Liver (tissue), 9 donors: ENCODE data around the gene PRSS57. TPM values are rescaled to one million over a fixed set of nuclear protein-coding genes. Genes with fewer than 3 reads are reported as not detected.

ENCODE experiments used
- DNase-seq: peaks from one replicate; pipeline ENCODE4 v3.0.0-alpha.2; 2017; ENCODE audit warnings: low spot score
- H3K27ac ChIP-seq, 2 donors: one replicate each; pipeline ENCODE4 v1.7.0; 2013; ENCODE audit warnings: inconsistent platforms in 2 of 2, low read length in 2 of 2, control low read depth in 1 of 2, low read depth in 1 of 2, mild to moderate bottlenecking in 1 of 2
- H3K27me3 ChIP-seq, 4 donors: one replicate each; pipeline versions ENCODE4 v1.6.1 to v1.7.0; 2013; ENCODE audit warnings: low read length in 3 of 4, inconsistent platforms in 1 of 4, mild to moderate bottlenecking in 1 of 4, moderate library complexity in 1 of 4; ENCODE audit not compliant: control insufficient read depth in 4 of 4, insufficient read depth in 4 of 4
- H3K36me3 ChIP-seq, 4 donors: one replicate each; pipeline versions ENCODE4 v1.6.1 to v1.7.0; 2013; ENCODE audit warnings: low read length in 3 of 4, mild to moderate bottlenecking in 3 of 4, low read depth in 1 of 4, moderate library complexity in 1 of 4; ENCODE audit not compliant: control insufficient read depth in 4 of 4, insufficient read depth in 3 of 4
- H3K4me1 ChIP-seq, 4 donors: one replicate each; pipeline versions ENCODE4 v1.6.1 to v1.7.0; 2013; ENCODE audit warnings: low read length in 3 of 4, mild to moderate bottlenecking in 3 of 4, moderate library complexity in 1 of 4; ENCODE audit not compliant: control insufficient read depth in 4 of 4, insufficient read depth in 4 of 4
- H3K4me3 ChIP-seq, 3 donors: one replicate each; pipeline versions ENCODE4 v1.6.1 to v1.7.0; 2013; ENCODE audit warnings: low read length in 3 of 3, control low read depth in 1 of 3, low read depth in 1 of 3, mild to moderate bottlenecking in 1 of 3
- H3K9ac ChIP-seq, 2 donors: one replicate each; pipeline ENCODE4 v1.7.0; 2013; ENCODE audit warnings: low read length in 2 of 2, mild to moderate bottlenecking in 2 of 2, moderate library complexity in 2 of 2, control low read depth in 1 of 2, low read depth in 1 of 2
- H3K9me3 ChIP-seq, 4 donors: one replicate each; pipeline versions ENCODE4 v1.6.1 to v1.7.0; 2013; ENCODE audit warnings: low read length in 3 of 4; ENCODE audit not compliant: control insufficient read depth in 4 of 4
- ATF3 ChIP-seq: IDR thresholded peaks from 2 replicates; pipeline ENCODE4 v1.6.1; 2016; ENCODE audit warnings: antibody characterized with exemption
- CTCF ChIP-seq: fragments of 150-350 bp; IDR thresholded peaks from 2 replicates; pipeline ENCODE4 v1.5.1; 2017; ENCODE audit warnings: improper control_type of control experiment, low read depth, low read length; ENCODE audit not compliant: missing input control
- FOXA1 ChIP-seq: IDR thresholded peaks from 2 replicates; pipeline ENCODE4 v1.6.1; 2016; ENCODE audit warnings: antibody characterized with exemption
- FOXA2 ChIP-seq: IDR thresholded peaks from 2 replicates; pipeline ENCODE4 v1.6.1; 2016; ENCODE audit warnings: antibody characterized with exemption
- GABPA ChIP-seq, 2 donors: IDR thresholded peaks in 1 of 2; conservative IDR thresholded peaks in 1 of 2; 2 replicates each; pipeline ENCODE4 v1.6.1; 2016; ENCODE audit warnings: antibody characterized with exemption in 2 of 2, mild to moderate bottlenecking in 1 of 2, moderate library complexity in 1 of 2
- HNF4A ChIP-seq, 2 donors: conservative IDR thresholded peaks; 2 replicates each; pipeline ENCODE4 v1.6.1; 2016; ENCODE audit warnings: antibody characterized with exemption in 2 of 2, mild to moderate bottlenecking in 2 of 2
- HNF4G ChIP-seq: IDR thresholded peaks from 2 replicates; pipeline ENCODE4 v1.6.1; 2016; ENCODE audit warnings: antibody characterized with exemption
- JUND ChIP-seq, 2 donors: IDR thresholded peaks; 2 replicates each; pipeline ENCODE4 v1.6.1; 2016; ENCODE audit warnings: antibody characterized with exemption in 2 of 2
- MAX ChIP-seq: IDR thresholded peaks from 2 replicates; pipeline ENCODE4 v1.6.1; 2016; ENCODE audit warnings: antibody characterized with exemption
- NR2F2 ChIP-seq: IDR thresholded peaks from 2 replicates; pipeline ENCODE4 v1.6.1; 2016; ENCODE audit warnings: antibody characterized with exemption
- RAD21 ChIP-seq, 2 donors: IDR thresholded peaks; 2 replicates each; pipeline ENCODE4 v1.6.1; 2016; ENCODE audit warnings: antibody characterized with exemption in 2 of 2, mild to moderate bottlenecking in 2 of 2
- REST ChIP-seq: IDR thresholded peaks from 2 replicates; pipeline ENCODE4 v1.6.1; 2016; ENCODE audit warnings: antibody characterized with exemption, mild to moderate bottlenecking
- RXRA ChIP-seq, 2 donors: IDR thresholded peaks; 2 replicates each; pipeline ENCODE4 v1.6.1; 2017 to 2018; ENCODE audit warnings: antibody characterized with exemption in 2 of 2, mild to moderate bottlenecking in 1 of 2
- SP1 ChIP-seq: IDR thresholded peaks from 2 replicates; pipeline ENCODE4 v1.6.1; 2018; ENCODE audit warnings: antibody characterized with exemption, mild to moderate bottlenecking
- TAF1 ChIP-seq: conservative IDR thresholded peaks from 2 replicates; pipeline ENCODE4 v1.6.1; 2016; ENCODE audit warnings: antibody characterized with exemption, mild to moderate bottlenecking
- YY1 ChIP-seq: IDR thresholded peaks from 2 replicates; pipeline ENCODE4 v1.6.1; 2016; ENCODE audit warnings: antibody characterized with exemption, mild to moderate bottlenecking
- ZBTB33 ChIP-seq: IDR thresholded peaks from 2 replicates; pipeline ENCODE4 v1.6.1; 2016; ENCODE audit warnings: antibody characterized with exemption
- WGBS: extraction: QIAGEN DNeasy Blood & Tissue Kit; methylation state at CpG from one replicate; pipeline ENCODE4 v1.1.7; 2013; 5-methylcytosine and 5-hydroxymethylcytosine counted together
- polyA plus RNA-seq, 2 donors: library from polyadenylated mRNA; stranded (reverse) in 1 of 2; unstranded in 1 of 2; fragments of 200-250 nt in 1 of 2; fragments of >200 nt in 1 of 2; fragmentation: Nextera tagmentation in 1 of 2; extraction: Ambion mirVana in 1 of 2; gene quantifications; one replicate each; pipeline versions ENCODE4 v1.2.1 to v1.2.3, GENCODE V29; 2013 to 2015
- total RNA-seq, 2 donors: library from RNA; depleted of rRNA; stranded (reverse); fragments of >200 nt; gene quantifications; one replicate each; pipeline ENCODE4 v1.2.3, GENCODE V29; 2014
- donor health status: healthy.
- donor health status: healthy.
- donor health status: healthy.
- donor health status: healthy.
- donor health status: healthy.

Gene PRSS57
- total and polyA plus RNA-seq, 4 donors: 0.10 to 12.1 TPM; not detected in 2

GRCh38 chr19:719636-720344 is 24.5 kb upstream of the PRSS57 start:
- Histone ChIP-seq H3K9ac (no peak overlapping the region), H3K27me3 (peaks cover 0 to 3% (median 1%) of the 10 kb centered on the region in 4 donors), H3K27ac (no peak overlapping the region), H3K4me1 (peaks cover 0 to 7% (median 3%) of the 10 kb centered on the region in 4 donors), H3K9me3 (no peaks in the 10 kb centered on the region), H3K36me3 (no peaks in the 10 kb centered on the region), H3K4me3 (no peak overlapping the region)
- TF ChIP-seq HNF4G: no peak
- no peak for TF ChIP-seq HNF4A (conservative IDR thresholded peaks at IDR 0.05)
- no peak for TF ChIP-seq NR2F2
- no peak for TF ChIP-seq FOXA2
- TF ChIP-seq ZBTB33: no peak
- TF ChIP-seq ATF3: no peak
- TF ChIP-seq CTCF: no peak
- no peak for TF ChIP-seq SP1
- TF ChIP-seq MAX: no peak
- no peak for TF ChIP-seq GABPA (IDR thresholded peaks at IDR 0.05 in 1 of 2, conservative IDR thresholded peaks at IDR 0.05 in 1 of 2)
- no peak for TF ChIP-seq YY1
- no peak for TF ChIP-seq TAF1
- TF ChIP-seq REST: no peak
- no peak for TF ChIP-seq FOXA1
- no peak for TF ChIP-seq JUND (IDR thresholded peaks at IDR 0.05)
- no peak for TF ChIP-seq RAD21 (IDR thresholded peaks at IDR 0.05)
- TF ChIP-seq RXRA (IDR thresholded peaks at IDR 0.05): no peak
- no peak for DNase-seq
- 12% methylated on average over 79 of the region's 79 CpGs for WGBS
